ENCODE data around the gene KCTD20.
"Not testable (repeated sequence)": the region's sequence is repeated elsewhere in the genome, so short reads cannot be mapped to it uniquely, and the experiment has no call there.

KCTD20 gene

DNA sequence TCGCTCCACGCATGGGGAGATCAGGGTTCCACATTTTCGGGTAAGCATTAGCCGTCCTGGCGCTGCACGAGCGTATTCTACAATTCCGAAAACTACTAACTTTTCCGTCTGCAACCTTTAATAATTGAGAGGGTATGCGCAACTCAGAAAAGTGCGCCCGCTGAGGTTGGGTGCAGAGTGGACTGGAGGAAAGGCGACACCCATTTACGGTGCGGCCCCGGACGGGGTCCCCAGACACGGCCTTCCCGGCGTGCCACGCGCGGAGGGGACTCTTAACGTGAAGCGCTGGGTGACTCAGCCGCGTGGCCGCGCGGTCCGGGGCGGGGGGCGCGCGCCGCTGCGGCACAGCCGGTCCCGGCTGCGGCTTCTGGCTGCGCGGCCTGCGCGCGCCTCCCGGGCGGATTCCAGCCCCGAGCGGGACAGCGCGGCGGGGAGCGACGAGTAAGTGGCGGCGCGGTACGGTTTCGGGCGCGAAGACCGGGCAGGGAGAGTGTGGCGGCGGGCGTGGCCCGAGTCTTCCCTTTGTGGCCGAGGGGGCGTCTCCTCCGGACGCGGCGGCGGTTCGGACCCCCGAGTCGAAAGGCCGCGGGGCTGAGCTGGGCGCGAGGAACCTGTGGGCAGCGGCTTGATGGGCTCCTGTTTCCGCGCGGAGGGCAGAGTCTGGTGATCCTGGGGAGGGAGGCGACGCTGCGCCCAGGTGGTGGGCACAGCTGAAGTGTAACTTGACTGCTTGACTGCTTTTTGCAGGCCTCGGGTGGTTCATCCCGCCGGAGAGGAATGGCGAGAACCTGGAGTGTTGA is at the start of gene KCTD20, which contains the start of gene PXT1:
KCTD20 (plus strand) TSS at position 330 of the 800 bp plus-strand sequence. CDS start 27,098 bp downstream, outside the sequence.
PXT1 (minus strand) TSS at position 184 of the 800 bp plus-strand sequence. CDS start 16,772 bp downstream, outside the sequence.
- H3K36me3 ChIP-seq (ENCODE audit: control insufficient read depth in 2 of 2, insufficient read depth in 2 of 2, low read length in 2 of 2) = no peaks in the 10 kb centered on the region
- peak within 1 kb of the TSS; percentile 96 for H3K27ac ChIP-seq (ENCODE audit: low read length)
- no peaks in the 10 kb centered on the region for H3K9me3 ChIP-seq (ENCODE audit: control insufficient read depth in 2 of 2, low read length in 2 of 2)
- H3K27me3 ChIP-seq (ENCODE audit: control insufficient read depth in 1 of 2, insufficient read depth in 2 of 2, low read length in 2 of 2) = no peaks in the 10 kb centered on the region
- peaks cover 27% of the 10 kb centered on the region for H3K4me1 ChIP-seq (ENCODE audit: control insufficient read depth, insufficient read depth, low read length)
- H3K4me3 ChIP-seq (ENCODE audit: low read length in 2 of 2) = peak within 1 kb of the TSS; percentile 95 to 97
- peak within 1 kb of the TSS; percentile 88 to 94 for H3K9ac ChIP-seq (ENCODE audit: low read length in 2 of 2)

DNA sequence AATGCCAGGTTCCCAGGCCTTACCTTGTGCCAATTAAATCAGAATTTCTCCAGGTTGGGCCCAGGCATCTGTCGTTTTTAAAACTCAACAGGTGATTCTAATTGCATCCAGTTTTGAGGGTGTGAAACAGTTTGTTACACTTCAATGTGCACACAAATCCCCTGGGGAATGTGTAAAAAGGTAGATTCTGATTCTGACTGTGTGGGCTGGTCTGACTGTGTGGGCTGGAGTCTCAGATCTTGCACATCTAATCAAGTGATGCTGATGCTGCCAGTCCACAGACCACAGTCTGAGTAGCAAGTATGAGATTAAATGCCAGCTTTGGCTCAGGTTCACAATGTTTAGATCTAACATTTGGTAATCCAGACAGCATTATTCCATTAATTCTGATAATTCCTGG is 42.8 kb upstream of the KCTD20 start:
- no peak overlapping the region for H3K27ac ChIP-seq (ENCODE audit: low read length)
- H3K36me3 ChIP-seq (ENCODE audit: control insufficient read depth in 2 of 2, insufficient read depth in 2 of 2, low read length in 2 of 2) = no peaks in the 10 kb centered on the region
- H3K9me3 ChIP-seq (ENCODE audit: control insufficient read depth in 2 of 2, low read length in 2 of 2) = no peaks in the 10 kb centered on the region
- H3K27me3 ChIP-seq (ENCODE audit: control insufficient read depth in 1 of 2, insufficient read depth in 2 of 2, low read length in 2 of 2) = no peaks in the 10 kb centered on the region
- no peak overlapping the region for H3K9ac ChIP-seq (ENCODE audit: low read length in 2 of 2)
- no peaks in the 10 kb centered on the region for H3K4me1 ChIP-seq (ENCODE audit: control insufficient read depth, insufficient read depth, low read length)
- H3K4me3 ChIP-seq (ENCODE audit: low read length in 2 of 2) = no peak overlapping the region

DNA sequence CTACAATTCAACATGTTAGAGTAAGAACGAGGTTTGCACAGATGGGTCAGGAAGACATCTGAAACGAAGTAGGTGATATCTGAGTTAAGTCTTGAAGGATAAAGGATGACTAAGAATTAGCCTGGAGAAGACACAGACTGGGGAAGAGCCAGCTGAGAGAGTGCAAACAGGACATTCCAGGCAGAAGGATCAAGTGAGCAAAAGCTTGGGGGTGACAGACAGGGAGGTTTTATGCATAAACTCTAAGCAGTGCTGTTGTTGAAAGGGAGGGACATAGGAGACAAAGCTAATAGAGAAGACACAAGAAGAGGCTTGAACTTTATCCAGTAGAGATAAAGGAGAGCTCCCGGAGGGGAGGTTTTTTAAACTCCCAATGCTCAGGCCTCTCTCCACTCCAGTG is 40.3 kb upstream of the KCTD20 start:
- H3K4me3 ChIP-seq (ENCODE audit: low read length in 2 of 2) = no peak overlapping the region
- H3K27ac ChIP-seq (ENCODE audit: low read length) = no peak overlapping the region
- no peak overlapping the region for H3K9ac ChIP-seq (ENCODE audit: low read length in 2 of 2)
- no peaks in the 10 kb centered on the region for H3K36me3 ChIP-seq (ENCODE audit: control insufficient read depth in 2 of 2, insufficient read depth in 2 of 2, low read length in 2 of 2)
- H3K9me3 ChIP-seq (ENCODE audit: control insufficient read depth in 2 of 2, low read length in 2 of 2) = no peaks in the 10 kb centered on the region
- H3K4me1 ChIP-seq (ENCODE audit: control insufficient read depth, insufficient read depth, low read length) = no peaks in the 10 kb centered on the region
- no peaks in the 10 kb centered on the region for H3K27me3 ChIP-seq (ENCODE audit: control insufficient read depth in 1 of 2, insufficient read depth in 2 of 2, low read length in 2 of 2)

DNA sequence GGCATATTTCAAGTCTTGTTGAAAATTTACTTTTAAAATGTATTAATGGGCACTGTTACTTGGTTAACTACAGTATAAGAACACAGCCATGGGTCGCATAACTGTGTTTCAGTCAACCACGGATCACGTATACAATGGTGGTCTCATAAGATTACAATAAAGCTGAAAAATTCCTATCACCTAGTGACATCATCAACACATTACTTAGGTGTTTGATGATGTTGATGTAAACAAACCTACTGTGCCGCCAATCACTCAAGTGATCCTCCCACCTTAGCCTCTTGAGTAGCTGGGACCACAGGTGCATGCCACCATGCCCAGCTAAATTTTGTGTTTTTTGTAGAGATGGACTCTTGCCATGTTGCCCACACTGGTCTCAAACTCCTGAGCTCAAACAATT is 38.6 kb upstream of the KCTD20 start:
- no peaks in the 10 kb centered on the region for H3K9me3 ChIP-seq (ENCODE audit: control insufficient read depth in 2 of 2, low read length in 2 of 2)
- H3K4me3 ChIP-seq (ENCODE audit: low read length in 2 of 2) = no peak overlapping the region
- no peaks in the 10 kb centered on the region for H3K4me1 ChIP-seq (ENCODE audit: control insufficient read depth, insufficient read depth, low read length)
- H3K36me3 ChIP-seq (ENCODE audit: control insufficient read depth in 2 of 2, insufficient read depth in 2 of 2, low read length in 2 of 2) = no peaks in the 10 kb centered on the region
- H3K27me3 ChIP-seq (ENCODE audit: control insufficient read depth in 1 of 2, insufficient read depth in 2 of 2, low read length in 2 of 2) = no peaks in the 10 kb centered on the region
- H3K9ac ChIP-seq (ENCODE audit: low read length in 2 of 2) = no peak overlapping the region
- no peak overlapping the region for H3K27ac ChIP-seq (ENCODE audit: low read length)

DNA sequence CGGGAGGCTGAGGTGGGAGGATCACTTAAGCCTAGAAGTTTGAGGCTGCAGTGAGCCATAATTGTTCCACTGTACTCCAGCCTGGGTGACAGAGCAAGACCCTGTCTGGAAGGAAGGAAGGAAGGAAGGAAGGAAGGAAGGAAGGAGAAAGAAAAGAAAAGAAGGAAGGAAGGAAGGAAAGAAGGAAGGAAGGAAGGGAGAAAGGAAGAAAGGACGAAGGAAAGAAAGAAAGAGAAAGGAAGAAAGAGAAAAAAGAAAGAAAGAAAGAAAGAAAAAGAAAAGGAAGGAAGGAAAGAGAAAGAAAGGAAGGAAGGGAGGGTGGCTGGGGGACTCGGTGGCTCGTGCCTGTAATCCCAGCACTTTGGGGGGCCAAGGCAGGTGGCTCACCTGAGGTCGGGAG is 33.1 kb upstream of the KCTD20 start:
- not testable (repeated sequence) for H3K4me1 ChIP-seq (ENCODE audit: control insufficient read depth, insufficient read depth, low read length); H3K9ac ChIP-seq (ENCODE audit: low read length in 2 of 2); H3K27me3 ChIP-seq (ENCODE audit: control insufficient read depth in 1 of 2, insufficient read depth in 2 of 2, low read length in 2 of 2); H3K4me3 ChIP-seq (ENCODE audit: low read length in 2 of 2); H3K36me3 ChIP-seq (ENCODE audit: control insufficient read depth in 2 of 2, insufficient read depth in 2 of 2, low read length in 2 of 2); H3K9me3 ChIP-seq (ENCODE audit: control insufficient read depth in 2 of 2, low read length in 2 of 2); H3K27ac ChIP-seq (ENCODE audit: low read length)

DNA sequence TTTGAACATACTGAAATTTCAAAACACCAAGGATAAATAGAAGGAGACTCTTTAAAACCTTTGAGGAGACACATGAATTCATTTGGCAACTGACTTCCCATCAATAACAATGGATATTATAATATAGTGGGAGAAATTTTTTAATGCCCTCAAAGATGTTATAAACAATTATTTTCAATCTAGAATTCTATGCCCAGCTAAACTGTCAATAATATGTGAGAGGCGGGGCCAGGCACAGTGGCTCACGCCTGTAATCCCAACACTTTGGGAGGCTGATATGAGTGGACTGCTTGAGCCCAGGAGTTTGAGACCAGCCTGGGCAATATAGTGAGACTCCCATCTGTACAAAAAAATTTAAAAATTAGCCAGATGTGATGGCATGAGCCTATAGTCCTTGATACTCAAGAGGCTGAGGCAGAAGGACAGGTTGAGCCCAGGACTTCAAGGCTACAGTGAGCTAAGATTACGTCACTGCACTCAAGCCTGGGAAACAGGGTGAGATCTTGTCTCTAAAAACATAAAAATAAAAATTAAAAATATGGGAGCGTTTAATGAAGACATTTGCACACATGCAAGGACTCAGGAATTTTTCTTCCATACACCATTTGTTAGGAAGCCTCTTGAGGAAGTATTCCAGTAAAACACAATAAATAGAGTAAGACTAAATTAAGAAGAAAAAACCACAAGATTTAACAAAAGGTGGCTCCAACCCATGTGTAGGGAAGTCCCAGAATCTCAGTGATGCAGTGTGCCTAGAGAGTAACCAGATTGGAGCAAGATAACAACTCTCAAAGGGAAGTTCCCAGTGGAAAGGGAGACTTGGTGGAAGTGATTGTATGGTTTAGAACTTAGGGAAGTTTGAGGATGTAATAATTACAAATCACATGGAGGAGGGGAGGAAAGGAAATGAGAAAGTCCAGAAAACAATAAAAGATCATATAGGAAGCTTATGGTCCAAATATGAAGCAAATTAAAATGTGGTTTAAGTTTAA is 29.0 kb upstream of the KCTD20 start:
- H3K4me3 ChIP-seq (ENCODE audit: low read length in 2 of 2) = no peak overlapping the region
- H3K9ac ChIP-seq (ENCODE audit: low read length in 2 of 2) = no peak overlapping the region
- H3K9me3 ChIP-seq (ENCODE audit: control insufficient read depth in 2 of 2, low read length in 2 of 2) = no peaks in the 10 kb centered on the region
- no peak overlapping the region for H3K27ac ChIP-seq (ENCODE audit: low read length)
- no peaks in the 10 kb centered on the region for H3K27me3 ChIP-seq (ENCODE audit: control insufficient read depth in 1 of 2, insufficient read depth in 2 of 2, low read length in 2 of 2)
- H3K4me1 ChIP-seq (ENCODE audit: control insufficient read depth, insufficient read depth, low read length) = no peaks in the 10 kb centered on the region
- H3K36me3 ChIP-seq (ENCODE audit: control insufficient read depth in 2 of 2, insufficient read depth in 2 of 2, low read length in 2 of 2) = no peaks in the 10 kb centered on the region

DNA sequence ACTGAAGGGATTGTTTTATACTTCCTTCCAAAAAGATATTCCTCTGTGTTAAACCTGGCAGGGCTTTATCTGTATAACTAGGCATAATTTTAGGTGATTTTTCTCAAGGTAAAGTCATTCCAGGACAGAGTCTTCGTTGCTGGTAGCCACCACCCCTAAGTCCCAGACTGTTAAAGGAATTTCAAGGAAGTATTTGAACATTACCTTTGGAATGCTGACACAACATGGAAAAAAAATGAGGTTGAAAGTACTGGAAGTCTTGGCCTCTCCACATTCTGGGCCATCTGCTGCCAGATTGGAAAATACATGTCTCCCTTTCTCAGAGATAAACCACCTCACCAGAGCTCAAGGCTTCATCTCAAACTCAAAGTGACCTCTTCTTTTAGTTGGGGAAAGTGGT is 28.3 kb upstream of the KCTD20 start:
- H3K27ac ChIP-seq (ENCODE audit: low read length) = no peak overlapping the region
- no peaks in the 10 kb centered on the region for H3K9me3 ChIP-seq (ENCODE audit: control insufficient read depth in 2 of 2, low read length in 2 of 2)
- H3K9ac ChIP-seq (ENCODE audit: low read length in 2 of 2) = no peak overlapping the region
- no peak overlapping the region for H3K4me3 ChIP-seq (ENCODE audit: low read length in 2 of 2)
- no peaks in the 10 kb centered on the region for H3K27me3 ChIP-seq (ENCODE audit: control insufficient read depth in 1 of 2, insufficient read depth in 2 of 2, low read length in 2 of 2)
- no peaks in the 10 kb centered on the region for H3K36me3 ChIP-seq (ENCODE audit: control insufficient read depth in 2 of 2, insufficient read depth in 2 of 2, low read length in 2 of 2)
- H3K4me1 ChIP-seq (ENCODE audit: control insufficient read depth, insufficient read depth, low read length) = no peaks in the 10 kb centered on the region

DNA sequence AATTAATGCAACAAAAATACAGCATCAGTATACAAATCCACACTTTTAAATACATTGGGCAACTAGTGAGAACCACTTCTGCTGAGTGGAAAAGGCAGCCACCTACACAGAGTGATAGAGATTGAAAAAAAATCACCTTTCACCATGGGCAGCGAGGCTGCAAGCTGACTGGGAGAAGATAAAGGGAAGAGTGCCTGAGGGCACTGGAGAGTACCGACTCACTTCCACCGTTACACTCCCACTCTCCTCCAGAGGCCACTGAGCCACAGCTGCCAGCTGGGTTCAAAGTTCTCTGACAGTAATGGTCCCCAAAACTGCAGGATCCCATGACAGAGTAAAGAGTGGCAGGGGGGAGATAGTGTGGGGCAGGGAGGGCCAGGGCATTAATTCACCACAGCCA is 24.2 kb upstream of the KCTD20 start:
- no peak overlapping the region for H3K4me3 ChIP-seq (ENCODE audit: low read length in 2 of 2)

DNA sequence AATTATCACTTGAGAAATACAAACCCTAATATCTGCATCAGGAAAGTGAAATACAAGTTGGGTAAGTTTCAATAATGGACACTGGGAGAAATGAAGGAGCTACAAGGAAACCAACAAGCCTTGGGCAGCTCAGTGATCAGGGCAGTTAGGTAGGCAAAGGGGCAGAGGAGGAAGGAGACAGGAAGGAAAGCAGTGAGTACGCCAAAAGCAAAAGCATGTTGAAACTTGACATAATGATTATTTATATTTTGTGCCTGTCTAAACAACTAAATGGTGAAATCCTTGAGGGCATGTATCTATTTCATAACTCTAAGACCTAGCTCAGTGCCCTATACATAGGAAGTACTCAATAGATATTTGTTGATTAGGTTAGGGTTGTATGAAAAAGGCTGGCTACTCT is 23.5 kb upstream of the KCTD20 start:
- Histone ChIP-seq H3K27ac (ENCODE audit: low read length) (no peak overlapping the region), H3K4me1 (ENCODE audit: control insufficient read depth, insufficient read depth, low read length) (peaks cover 12% of the 10 kb centered on the region), H3K36me3 (ENCODE audit: control insufficient read depth in 2 of 2, insufficient read depth in 2 of 2, low read length in 2 of 2) (no peaks in the 10 kb centered on the region), H3K9ac (ENCODE audit: low read length in 2 of 2) (no peak overlapping the region), H3K4me3 (ENCODE audit: low read length in 2 of 2) (no peak overlapping the region), H3K9me3 (ENCODE audit: control insufficient read depth in 2 of 2, low read length in 2 of 2) (no peaks in the 10 kb centered on the region), H3K27me3 (ENCODE audit: control insufficient read depth in 1 of 2, insufficient read depth in 2 of 2, low read length in 2 of 2) (no peaks in the 10 kb centered on the region)

More for the DNA sequence above, 24.2 kb upstream of the KCTD20 start:
- Histone ChIP-seq H3K9ac (ENCODE audit: low read length in 2 of 2) (no peak overlapping the region), H3K27ac (ENCODE audit: low read length) (no peak overlapping the region), H3K9me3 (ENCODE audit: control insufficient read depth in 2 of 2, low read length in 2 of 2) (no peaks in the 10 kb centered on the region), H3K36me3 (ENCODE audit: control insufficient read depth in 2 of 2, insufficient read depth in 2 of 2, low read length in 2 of 2) (no peaks in the 10 kb centered on the region), H3K27me3 (ENCODE audit: control insufficient read depth in 1 of 2, insufficient read depth in 2 of 2, low read length in 2 of 2) (no peaks in the 10 kb centered on the region), H3K4me1 (ENCODE audit: control insufficient read depth, insufficient read depth, low read length) (peaks cover 9% of the 10 kb centered on the region)

DNA sequence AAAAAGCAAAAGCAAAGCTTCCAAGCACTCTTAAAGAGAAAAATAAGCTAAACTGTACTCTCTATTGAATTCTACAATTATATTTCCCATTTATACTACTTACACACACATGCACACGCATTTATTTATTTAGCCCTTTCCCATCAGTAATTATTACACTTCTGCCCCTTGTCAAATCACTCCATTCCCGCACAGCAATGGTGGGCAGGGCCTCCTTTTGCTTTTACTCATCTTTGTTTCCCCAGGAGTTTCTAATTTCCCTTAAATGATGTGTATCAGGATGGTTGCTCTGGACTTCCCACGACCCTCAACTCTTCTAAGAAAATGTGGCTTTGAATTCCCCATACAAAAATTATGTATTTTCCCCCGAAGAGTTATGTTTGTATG is 20.1 kb upstream of the KCTD20 start:
- Histone ChIP-seq H3K36me3 (ENCODE audit: control insufficient read depth in 2 of 2, insufficient read depth in 2 of 2, low read length in 2 of 2) (no peaks in the 10 kb centered on the region), H3K4me1 (ENCODE audit: control insufficient read depth, insufficient read depth, low read length) (peaks cover 12% of the 10 kb centered on the region), H3K9ac (ENCODE audit: low read length in 2 of 2) (peak overlapping the region; percentile 80 to 94), H3K4me3 (ENCODE audit: low read length in 2 of 2) (peak overlapping the region; percentile 88), H3K27me3 (ENCODE audit: control insufficient read depth in 1 of 2, insufficient read depth in 2 of 2, low read length in 2 of 2) (no peaks in the 10 kb centered on the region), H3K9me3 (ENCODE audit: control insufficient read depth in 2 of 2, low read length in 2 of 2) (no peaks in the 10 kb centered on the region), H3K27ac (ENCODE audit: low read length) (peak overlapping the region; percentile 93)
